DMS79 treated with DMSO at 0.1 percent for 48 hours (cell line): ENCODE measurements around the gene LDB3.
A peak's percentile ranks its signal among the peaks of the same experiment; 100 is the strongest.

Source experiments
- DNase-seq: peaks from one replicate; lab custom pipeline; 2025; lab: John Stamatoyannopoulos, UW

The LDB3 gene

GRCh38 chr10:86706401-86706841, 38.1 kb downstream of the LDB3 start:
- DNase-seq = no peak

GRCh38 chr10:86706977-86707376, 38.7 kb downstream of the LDB3 start:
- no peak for DNase-seq

- DNase-seq = no peak
These were observed 39.2 kb downstream of the LDB3 start for GRCh38 chr10:86707505-86707904.

- no peak for DNase-seq
These were observed 39.9 kb downstream of the LDB3 start for GRCh38 chr10:86708068-86708782.

- no peak for DNase-seq
These were observed 40.6 kb downstream of the LDB3 start for GRCh38 chr10:86708783-86709380.

- DNase-seq = no peak
These were observed 41.3 kb downstream of the LDB3 start for GRCh38 chr10:86709396-86710185.

GRCh38 chr10:86710987-86711512, 42.7 kb downstream of the LDB3 start:
- DNase-seq = peak; percentile 33

GRCh38 chr10:86711513-86712316, 43.4 kb downstream of the LDB3 start:
- DNase-seq = peak; percentile 26

GRCh38 chr10:86712317-86712707, 44.0 kb downstream of the LDB3 start:
- no peak for DNase-seq

GRCh38 chr10:86715156-86715795, 47.0 kb downstream of the LDB3 start:
- DNase-seq = no peak

GRCh38 chr10:86715836-86716235, 47.5 kb downstream of the LDB3 start:
- no peak for DNase-seq

GRCh38 chr10:86716466-86716865, 48.2 kb downstream of the LDB3 start:
- no peak for DNase-seq

GRCh38 chr10:86718556-86718955, 50.2 kb downstream of the LDB3 start:
- DNase-seq = no peak

GRCh38 chr10:86721232-86721631, 52.9 kb downstream of the LDB3 start:
- DNase-seq = no peak

GRCh38 chr10:86723009-86723408, 54.7 kb downstream of the LDB3 start:
- no peak for DNase-seq

- no peak for DNase-seq
These were observed 56.1 kb downstream of the LDB3 start for GRCh38 chr10:86724445-86724844.

- DNase-seq = no peak
These were observed 57.8 kb downstream of the LDB3 start for GRCh38 chr10:86725980-86726676.

- DNase-seq = no peak
These were observed 58.3 kb downstream of the LDB3 start for GRCh38 chr10:86726677-86726999.

- no peak for DNase-seq
These were observed 59.2 kb downstream of the LDB3 start for GRCh38 chr10:86727470-86727869.

- no peak for DNase-seq
These were observed 59.7 kb downstream of the LDB3 start for GRCh38 chr10:86728056-86728455.

GRCh38 chr10:86729677-86730076, 61.4 kb downstream of the LDB3 start:
- DNase-seq = no peak
